SKM-1 (cell line): ENCODE data around the gene SLC16A3.
"Not testable (repeated sequence)": the region's sequence is repeated elsewhere in the genome, so short reads cannot be mapped to it uniquely, and the experiment has no call there.

ENCODE experiments used
- DNase-seq: peaks from one replicate; lab custom pipeline; 2025; ENCODE audit not compliant: unreplicated experiment; lab: John Stamatoyannopoulos, UW

The SLC16A3 gene

DNA sequence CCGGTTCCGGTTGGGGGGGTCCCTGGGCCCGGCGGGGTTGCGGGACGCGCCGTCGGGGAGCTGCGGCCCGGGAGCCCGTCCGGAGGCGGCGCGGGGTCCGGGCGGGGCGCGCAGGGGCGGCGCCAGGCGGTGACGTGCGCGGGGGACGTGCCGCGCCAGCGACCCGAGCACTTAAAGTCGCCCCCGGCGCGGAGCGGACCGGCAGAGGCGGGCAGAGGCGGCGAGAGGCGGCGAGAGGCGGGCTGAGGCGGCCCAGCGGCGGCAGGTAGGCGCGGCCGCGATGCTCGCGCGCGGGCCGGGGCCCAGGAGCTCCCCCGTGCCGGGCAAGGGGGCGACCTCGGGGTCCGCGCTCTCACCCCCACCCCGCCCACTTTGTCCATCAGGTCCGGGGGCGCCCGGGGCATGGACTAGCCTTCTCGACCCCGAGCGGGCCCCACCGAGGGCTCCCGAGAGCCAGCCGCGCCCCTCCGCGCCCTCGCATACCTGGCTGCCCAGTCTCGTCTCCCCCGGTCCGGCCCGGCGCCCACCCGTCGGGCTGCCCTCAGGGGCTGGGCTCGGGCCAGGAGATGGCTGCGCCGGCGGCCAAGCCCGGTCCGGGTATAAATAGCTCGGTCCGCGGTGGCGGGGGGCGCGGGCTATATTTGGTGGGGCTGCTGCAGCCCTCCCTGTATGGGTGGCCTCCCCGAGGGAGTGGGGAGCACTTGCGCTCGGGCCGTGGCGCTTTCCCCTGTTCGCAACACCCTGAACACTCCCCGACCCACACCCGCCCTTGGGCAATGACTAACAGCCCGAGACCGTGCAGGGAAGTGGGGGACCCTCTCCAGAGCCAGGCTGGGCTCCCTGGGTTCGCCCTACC lies at the start of gene SLC16A3:
Gene SLC16A3, plus strand, starts transcription at position 201 of the 856 bp plus-strand sequence. CDS start 6,967 bp downstream, outside the sequence.
- DNase-seq, result no peak

DNA sequence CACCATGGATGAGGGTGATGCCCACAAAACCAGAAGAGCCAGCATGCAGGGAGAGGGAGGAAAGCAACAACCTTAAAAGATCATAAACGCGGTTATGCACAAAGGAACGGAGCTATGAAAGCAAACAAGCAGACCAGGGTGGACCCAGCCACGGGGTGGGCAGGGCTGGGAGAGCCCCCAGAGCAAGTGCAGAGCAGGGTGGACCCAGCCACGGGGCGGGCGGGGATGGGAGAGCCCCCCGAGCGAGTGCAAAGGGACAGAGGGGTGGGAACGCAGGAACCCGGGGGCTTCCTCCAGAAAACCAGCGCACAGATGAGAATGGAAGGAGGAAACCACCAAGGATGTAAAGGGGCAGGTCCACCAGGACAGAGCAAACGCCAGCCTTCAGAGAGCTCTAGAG lies 49.4 kb upstream of the SLC16A3 start:
- DNase-seq, result no peak

DNA sequence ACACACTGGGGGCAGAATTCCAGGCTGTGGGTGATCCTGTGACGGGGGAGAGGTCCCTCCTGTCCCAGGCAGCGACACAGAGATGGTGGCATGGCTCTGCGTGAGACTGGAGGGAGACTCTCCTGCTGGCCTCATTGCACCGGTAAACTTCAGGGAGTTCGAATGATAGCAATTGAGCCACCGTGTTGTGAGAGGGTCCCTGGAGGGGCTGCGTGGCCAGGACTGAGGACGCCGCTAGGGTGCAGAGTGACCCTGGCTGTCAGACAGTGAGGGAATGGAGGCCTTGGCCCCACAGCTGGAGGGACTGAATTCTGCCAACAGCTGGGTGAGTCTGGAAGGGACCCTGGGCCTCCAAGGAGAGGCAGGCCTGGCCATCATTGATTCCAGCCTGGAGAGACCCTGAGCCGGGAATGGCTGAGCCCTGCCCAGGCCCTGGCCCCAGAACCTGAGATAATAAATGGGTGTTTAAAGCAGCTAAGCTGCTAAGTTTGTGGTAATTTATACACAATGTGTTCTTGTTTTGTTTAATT lies 48.8 kb upstream of the SLC16A3 start:
- no peak for DNase-seq

DNA sequence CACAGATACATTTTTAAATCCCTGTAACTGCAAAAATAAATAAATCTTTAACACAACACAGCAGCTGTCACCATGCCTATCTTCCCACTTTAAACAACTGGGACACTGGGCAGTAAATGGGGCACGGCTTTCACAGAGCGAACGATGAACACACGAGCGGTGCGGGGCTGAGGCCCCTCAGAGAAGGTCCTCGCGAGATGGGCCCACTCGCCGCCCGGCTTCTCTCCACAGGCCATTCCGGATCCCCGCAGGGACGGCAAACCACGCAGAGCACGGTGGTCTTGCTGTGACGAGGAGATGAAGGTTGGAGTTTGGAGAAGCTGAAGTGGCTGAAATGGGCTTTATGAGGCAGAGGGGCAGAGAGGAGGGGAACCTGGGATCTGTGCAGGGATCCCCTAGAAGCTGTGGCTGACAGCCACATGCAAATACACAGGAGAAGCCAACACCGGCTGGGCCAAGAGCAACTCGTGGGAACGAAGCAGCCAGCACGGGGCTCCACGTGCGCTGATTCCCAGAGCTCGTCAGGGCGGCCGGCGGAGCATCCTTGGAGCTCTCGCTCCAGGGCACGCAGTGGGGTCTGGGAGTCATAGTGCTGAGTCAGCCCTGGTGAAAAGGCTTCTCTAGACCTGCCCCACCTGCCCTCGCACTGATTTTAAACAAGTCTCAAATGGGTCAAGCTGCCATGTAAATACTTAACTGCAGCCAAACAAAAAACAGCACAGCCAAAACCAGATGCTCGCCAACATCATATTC lies 47.9 kb upstream of the SLC16A3 start:
- DNase-seq, result no peak

DNA sequence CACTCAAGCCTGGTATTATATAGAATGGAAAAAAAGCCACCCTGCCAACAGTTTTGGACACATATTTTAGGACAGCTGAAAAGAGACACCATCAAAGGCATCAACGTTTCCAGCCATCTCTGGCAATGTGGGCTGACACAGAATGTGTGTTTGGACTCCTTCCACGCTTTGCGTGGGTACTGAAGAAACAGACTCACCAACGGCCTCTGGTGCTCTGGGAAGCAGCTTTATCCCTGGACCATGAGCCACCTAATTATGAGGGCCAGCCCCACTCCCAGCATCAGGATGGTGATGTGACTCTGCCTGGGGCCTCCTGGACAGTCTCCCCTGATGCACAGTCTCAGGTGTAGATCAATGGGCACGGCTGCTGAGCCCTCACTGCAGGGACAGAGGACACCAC lies 44.1 kb upstream of the SLC16A3 start:
- no peak for DNase-seq

DNA sequence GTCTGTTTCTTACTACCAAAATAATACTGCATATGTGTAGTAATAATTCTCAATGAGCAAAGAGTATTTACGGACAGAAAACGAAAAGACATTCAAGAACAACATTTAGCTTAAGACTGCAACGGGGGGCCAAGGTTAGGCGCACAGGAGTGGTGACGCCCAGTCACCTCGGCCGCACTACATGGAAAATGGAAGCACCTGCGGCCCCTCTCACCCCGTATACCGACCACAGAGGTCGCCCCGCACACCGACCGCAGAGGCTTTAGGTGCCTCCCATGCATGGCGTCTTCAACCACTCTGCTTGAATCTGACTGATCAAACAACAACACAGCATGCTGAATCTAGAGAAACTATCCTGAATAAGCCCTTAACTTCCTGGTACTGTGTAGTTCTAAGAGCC lies 42.6 kb upstream of the SLC16A3 start:
- DNase-seq, result no peak

DNA sequence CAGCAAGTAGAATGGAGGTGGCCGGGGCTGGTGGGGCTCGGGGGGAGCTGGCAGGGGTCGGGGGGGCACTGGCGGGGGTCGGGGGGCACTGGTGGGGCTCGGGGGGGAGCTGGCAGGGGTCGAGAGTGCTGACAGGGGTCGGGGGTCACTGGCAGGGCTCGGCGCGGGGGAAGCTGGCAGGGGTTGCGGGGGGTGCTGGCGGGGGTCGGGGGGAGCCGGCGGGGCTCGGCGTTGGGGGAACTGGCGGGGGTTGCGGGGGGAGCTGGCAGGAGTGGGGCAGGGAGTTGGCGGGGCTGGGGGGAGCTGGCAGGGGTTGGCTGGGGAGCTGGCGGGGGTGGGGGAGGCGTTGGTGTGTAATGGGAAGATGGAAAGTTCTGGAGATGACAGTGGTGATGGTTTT lies 41.3 kb upstream of the SLC16A3 start:
- DNase-seq, result no peak

DNA sequence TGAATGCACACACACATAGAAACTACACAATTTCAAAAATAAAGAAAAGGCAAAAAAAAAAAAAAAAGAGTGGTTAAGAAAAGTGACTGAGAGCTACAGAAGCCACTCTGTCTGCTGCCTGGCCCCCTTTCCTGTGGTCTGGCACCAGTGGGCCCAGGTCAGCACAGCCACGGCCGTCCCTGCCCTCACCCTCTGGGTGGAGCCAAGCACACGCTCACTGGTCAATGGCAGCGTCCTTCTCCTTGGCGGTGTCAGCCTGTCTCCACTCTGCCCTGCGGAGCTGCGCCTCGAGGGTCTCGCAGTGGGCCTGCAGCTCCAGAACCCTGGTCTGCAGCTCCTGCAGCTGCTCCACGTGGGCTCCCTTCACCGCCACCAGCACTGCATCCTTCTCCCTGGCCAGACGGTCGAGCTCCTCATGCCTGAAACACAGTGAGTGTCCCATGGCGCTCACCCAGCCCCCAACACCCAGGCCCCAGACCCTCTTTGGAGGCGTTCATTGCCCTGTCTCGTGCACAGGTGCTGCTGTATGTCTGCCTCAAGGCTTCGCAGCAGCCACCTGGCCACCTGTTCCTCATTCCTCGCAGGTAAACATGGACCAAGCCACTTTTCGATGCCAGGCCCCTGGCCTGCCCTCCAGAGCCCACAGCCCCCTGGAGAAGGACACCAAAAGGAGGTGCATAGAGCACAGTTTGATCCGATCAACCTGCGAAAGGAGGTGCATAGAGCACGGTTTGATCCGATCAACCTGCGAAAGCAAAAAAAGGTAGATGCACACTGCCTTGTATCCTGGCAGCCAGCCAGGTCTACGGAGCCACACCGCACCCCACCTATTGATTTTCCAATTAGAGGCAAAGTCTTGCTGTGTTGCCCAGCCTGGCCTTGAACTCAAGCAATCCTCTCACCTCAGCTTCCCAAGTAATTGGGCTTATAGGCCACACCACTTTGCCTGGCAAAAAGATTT lies 40.6 kb upstream of the SLC16A3 start:
- no peak for DNase-seq

DNA sequence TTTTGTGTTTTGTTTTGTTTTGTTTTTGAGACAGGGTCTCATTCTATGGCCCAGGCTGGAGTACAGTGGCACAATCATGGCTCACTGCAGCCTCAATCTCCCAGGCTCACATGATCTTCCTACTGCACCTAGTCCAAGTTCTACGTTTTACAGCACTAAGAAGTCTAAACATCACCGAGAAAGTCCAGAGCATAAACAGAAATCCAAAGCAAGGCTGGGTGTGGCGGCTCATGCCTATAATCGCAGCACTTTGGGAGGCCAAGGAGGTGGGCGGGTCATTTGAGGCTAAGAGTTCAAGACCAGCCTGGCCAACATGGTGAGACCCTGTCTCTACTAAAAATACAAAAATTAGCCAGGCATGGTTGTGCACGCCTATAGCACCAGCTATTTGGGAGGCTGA lies 35.8 kb upstream of the SLC16A3 start:
- DNase-seq, result not testable (repeated sequence)

DNA sequence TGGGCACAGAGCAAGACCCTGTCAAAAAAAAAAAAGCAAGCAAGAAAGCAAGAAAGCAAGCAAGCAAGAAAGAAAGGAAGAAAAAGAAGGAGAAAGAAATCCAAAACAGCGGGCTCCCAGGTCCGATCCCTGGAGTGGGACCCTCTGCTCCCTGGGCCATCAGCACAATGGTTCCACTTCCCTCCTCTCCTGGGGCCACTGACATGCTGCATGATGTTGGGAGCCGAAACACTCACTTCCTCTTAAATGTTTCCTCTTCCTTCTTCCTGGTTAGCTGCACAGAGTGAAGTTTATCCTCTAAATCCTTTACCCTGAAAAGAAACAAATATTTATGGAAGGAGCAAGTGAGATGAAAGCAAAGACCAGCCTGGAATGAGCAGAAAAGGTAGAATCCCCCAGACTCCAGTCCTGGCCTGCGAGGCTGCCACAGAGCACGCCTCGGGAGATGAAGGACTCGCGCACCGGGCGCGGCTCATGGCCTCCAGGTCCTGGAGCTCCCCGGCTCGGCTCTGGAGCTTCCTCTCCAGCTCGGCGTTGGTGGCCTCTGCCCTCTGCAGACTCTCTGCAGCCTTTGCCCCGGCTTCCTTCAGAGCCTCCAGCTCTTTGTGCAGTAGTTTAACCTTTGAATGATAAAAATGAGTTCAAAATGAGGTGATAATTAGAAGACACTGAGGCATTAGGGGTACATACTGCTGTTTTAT lies 35.2 kb upstream of the SLC16A3 start:
- peak; percentile 18 for DNase-seq

DNA sequence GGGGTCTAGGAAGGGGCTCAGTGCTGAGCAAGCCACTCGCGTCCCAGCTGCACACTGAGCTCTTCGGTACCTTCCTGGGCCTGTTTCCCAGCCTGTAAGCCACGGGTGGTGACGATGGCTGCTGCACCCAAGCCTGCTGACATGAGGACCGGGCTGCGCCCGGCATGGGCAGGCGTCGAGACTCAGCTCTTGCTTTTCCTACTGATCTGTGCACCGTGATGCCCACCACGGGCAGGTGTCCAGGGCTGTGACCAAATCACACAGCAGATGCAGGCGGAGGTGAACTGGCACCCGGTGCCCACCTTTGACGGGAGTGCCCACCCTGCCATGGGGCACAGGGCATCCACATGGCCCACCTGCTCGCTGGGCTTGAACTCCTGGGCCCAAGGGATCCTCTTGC lies 34.1 kb upstream of the SLC16A3 start:
- no peak for DNase-seq

DNA sequence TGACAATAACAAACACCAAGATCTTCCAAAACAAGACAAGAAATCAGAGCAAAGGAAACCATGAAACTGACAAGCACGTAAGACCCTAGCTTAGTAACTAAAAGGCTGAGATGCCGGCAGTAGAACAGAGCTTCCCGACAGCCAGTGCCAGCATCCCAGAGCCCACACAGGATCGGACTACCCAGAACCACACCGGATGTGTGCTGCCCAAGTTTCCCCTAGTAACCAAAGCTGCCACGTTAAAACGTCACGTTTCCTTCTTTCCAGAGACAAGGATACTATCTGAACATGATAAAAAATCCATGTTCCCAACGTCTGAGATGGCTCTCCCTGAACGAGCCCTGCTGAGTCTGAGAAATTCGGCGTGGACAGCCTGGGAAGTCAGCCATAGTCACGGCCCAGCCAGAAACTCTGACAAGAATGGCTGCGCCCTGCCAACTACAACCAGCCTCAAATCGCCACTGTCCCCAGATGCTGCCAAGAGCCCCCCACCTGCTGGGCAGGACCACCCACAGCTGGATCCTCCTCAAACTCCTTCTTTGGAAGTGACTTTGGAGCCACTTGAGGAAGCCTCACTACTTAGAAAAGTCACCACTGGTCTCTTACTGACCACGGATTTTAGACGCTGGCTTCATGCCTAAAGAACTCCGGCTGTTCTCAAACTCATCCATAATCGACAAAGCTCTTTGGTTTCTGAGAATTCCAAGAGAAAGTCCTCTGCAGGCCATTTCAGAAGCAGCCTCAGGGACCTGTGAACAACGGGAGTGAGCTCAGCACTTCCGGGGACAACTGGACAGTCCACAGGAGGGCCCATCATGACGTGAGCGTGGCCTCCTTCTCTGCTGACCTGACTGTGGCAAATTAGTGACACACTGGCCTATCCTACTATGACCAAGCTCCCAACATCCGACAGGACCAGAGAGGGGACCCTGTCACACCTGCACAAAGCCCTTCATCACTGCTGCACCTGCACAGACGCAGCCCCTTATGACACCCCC lies 32.9 kb upstream of the SLC16A3 start:
- no peak for DNase-seq

DNA sequence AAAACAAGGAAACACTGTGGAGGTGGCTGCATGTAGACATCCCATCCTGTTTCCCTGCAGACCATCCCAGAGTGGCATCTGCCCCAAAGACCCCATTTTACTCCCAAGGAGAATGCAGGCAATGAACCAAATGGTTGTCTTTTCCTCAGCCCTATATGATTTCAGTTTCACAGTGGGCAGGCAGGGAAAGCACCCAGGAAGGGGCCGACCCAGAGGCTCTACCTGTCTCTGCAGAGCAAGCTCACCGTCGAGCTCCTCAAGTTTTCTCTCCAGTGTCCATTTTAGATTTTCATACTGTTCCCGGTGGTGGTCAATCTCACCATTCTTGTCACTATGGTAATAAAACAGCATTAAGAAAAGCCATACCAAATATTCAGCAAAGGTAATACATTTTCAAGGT lies 30.8 kb upstream of the SLC16A3 start:
- no peak for DNase-seq

DNA sequence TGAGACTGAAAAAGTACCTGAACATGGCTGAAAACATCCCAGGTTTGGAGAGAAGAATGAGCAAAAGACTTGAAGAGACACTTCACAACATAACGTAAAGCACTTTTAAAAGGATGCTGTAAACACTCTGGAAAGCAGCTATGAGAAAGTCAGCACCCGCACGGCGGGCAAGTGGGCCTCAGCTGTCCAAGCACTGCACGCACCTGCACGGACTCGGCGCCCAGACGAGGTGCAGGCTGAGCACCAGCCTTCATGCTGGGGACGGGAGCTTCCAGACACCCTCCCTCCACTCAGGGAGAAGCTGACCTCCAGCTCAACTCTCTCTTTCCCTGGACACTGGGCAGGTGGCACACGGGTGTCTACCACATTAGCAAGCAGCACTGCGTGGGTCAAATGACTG lies 29.3 kb upstream of the SLC16A3 start:
- DNase-seq, result no peak

DNA sequence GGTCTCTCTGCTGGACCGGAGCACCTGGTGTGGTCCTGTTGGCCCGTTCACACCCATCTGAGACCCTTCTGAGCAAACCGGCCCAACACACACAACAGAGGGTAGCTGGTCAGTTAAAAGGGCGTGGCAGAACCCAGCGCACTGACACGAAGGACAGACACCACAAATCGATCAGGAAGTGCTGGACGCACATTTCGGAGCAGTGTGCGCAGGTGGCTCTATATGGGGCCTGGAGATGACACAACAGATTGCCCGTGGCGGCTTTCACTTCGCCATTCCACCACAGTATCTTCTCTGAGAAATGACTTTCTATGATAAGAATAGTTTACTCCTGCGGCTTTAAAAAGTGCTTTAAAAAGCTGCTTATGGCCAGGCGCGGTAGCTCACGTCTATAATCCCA lies 28.7 kb upstream of the SLC16A3 start:
- DNase-seq, result no peak

DNA sequence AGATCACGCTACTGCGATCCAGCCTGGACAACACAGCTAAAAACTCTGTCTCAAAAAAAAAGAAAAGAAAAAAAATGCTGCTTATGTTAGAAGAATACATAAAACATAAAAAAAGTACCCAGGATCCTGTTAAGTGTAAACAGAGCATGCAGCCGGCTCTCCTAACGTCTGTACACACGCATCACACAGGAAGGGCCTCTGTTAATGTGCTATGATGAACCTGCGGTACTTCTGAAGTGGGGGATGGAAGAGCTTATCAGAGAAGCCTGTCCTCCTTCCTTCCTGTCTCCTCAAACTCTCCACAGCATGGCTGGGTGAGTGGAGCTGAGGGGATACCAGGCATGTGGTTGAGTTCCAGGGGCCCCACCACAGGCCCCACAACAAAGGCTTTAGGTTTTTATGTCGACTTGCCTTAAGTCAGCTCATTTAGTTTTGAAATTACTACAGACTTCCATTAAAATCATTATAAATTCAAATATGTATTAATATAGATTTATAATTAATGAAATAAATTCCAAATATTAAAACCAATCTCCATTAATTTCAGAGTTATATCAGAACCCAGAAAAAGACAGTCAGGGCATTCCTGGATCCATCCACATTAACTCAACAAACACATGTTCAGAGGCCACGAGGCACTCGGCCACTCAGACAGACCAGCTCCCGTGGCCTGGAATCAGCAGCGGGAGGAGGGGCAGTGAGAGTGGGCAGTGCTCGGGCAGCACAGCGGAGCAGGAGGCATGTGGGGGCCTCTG lies 27.9 kb upstream of the SLC16A3 start:
- no peak for DNase-seq

DNA sequence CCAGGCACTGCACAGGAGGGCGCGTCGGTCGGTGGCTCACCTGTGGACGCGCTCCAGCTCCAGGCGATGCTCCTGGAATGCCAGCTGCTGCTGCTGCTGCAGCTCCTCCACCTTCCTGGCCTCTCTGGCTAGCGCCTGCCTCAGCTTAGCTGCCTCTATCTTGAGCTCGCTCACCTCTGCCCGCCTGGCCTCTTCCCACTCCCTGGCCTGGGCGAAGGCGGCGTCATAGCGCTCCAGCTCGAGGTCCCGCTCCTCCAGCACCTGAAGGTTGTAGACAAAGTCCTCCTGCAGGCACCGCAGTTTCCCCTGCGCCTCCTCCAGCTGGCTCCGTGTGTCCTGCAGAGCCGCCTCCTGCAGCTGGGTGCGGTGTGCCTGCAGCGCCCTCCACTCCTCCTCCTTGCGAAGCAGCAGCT lies 27.3 kb upstream of the SLC16A3 start:
- no peak for DNase-seq

DNA sequence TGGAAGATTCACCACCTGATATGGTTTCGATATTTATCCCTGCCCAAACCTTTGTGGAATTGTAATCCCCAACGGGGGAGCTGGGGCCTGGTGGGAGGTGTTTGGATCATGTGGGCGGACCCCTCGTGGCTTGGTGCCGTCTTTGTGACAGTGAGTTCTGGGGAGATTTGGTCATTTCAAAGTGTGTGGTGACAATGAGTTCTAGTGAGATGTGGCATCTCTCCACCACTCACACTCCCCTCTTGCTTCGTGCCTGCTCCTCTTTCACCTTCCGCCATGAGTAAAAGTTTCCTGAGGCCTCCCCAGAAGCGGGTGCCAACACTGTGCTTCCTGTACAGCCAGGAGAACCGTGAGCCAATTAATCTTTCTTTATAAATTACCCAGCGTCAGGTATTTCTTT lies 25.9 kb upstream of the SLC16A3 start:
- DNase-seq, result no peak
